ENCODE results near the gene TLCD4.
"Not testable (repeated sequence)": the region's sequence is repeated elsewhere in the genome, so short reads cannot be mapped to it uniquely, and the experiment has no call there.

Gene TLCD4

GRCh38 chr1:95096218-95096841 lies 20.8 kb upstream of the TLCD4 start:
- no peak for DNase-seq

GRCh38 chr1:95097426-95097825 lies 19.7 kb upstream of the TLCD4 start:
- no peak for DNase-seq

GRCh38 chr1:95098196-95098595 lies 19.0 kb upstream of the TLCD4 start:
- no peak for DNase-seq

- no peak for DNase-seq
Observed at GRCh38 chr1:95108792-95109191, 8.4 kb upstream of the TLCD4 start.

GRCh38 chr1:95111014-95111413 lies 6.1 kb upstream of the TLCD4 start:
- DNase-seq = no peak

- DNase-seq = no peak
Observed at GRCh38 chr1:95113684-95114083, 3.5 kb upstream of the TLCD4 start.

- DNase-seq = no peak
Observed at GRCh38 chr1:95115708-95116137, 1.4 kb upstream of the TLCD4 start.

- peak; percentile 66 for DNase-seq
Observed at GRCh38 chr1:95116580-95117206, 462 bp upstream of the TLCD4 start.

- peak; percentile 3 for DNase-seq
Observed at GRCh38 chr1:95118067-95118499, 928 bp downstream of the TLCD4 start.

GRCh38 chr1:95118710-95119109 lies 1.6 kb downstream of the TLCD4 start:
- DNase-seq = no peak

- DNase-seq = no peak
Observed at GRCh38 chr1:95119273-95119672, 2.1 kb downstream of the TLCD4 start.

- DNase-seq = no peak
Observed at GRCh38 chr1:95122151-95122697, 5.1 kb downstream of the TLCD4 start.

- no peak for DNase-seq
Observed at GRCh38 chr1:95124342-95124741, 7.2 kb downstream of the TLCD4 start.

- no peak for DNase-seq
Observed at GRCh38 chr1:95126366-95126765, 9.2 kb downstream of the TLCD4 start.

GRCh38 chr1:95126846-95127245 lies 9.7 kb downstream of the TLCD4 start:
- DNase-seq = no peak

GRCh38 chr1:95127380-95127779 lies 10.2 kb downstream of the TLCD4 start:
- no peak for DNase-seq

- DNase-seq = no peak
Observed at GRCh38 chr1:95132762-95133161, 15.6 kb downstream of the TLCD4 start.

- DNase-seq = no peak
Observed at GRCh38 chr1:95133687-95134086, 16.5 kb downstream of the TLCD4 start.

GRCh38 chr1:95138223-95138622 lies 21.1 kb downstream of the TLCD4 start:
- DNase-seq = no peak

GRCh38 chr1:95139039-95139438 lies 21.9 kb downstream of the TLCD4 start:
- no peak for DNase-seq

GRCh38 chr1:95140791-95141190 lies 23.6 kb downstream of the TLCD4 start:
- no peak for DNase-seq

GRCh38 chr1:95145493-95145892 lies 28.3 kb downstream of the TLCD4 start:
- DNase-seq = no peak

- no peak for DNase-seq
Observed at GRCh38 chr1:95146637-95147036, 29.5 kb downstream of the TLCD4 start.

- no peak for DNase-seq
Observed at GRCh38 chr1:95154096-95154495, 36.9 kb downstream of the TLCD4 start.

- DNase-seq = not testable (repeated sequence)
Observed at GRCh38 chr1:95165569-95165968, 48.4 kb downstream of the TLCD4 start.

Data from RPMI8226 (cell line).